ENCODE measurements around the gene NT5DC4.

NT5DC4 gene

DNA sequence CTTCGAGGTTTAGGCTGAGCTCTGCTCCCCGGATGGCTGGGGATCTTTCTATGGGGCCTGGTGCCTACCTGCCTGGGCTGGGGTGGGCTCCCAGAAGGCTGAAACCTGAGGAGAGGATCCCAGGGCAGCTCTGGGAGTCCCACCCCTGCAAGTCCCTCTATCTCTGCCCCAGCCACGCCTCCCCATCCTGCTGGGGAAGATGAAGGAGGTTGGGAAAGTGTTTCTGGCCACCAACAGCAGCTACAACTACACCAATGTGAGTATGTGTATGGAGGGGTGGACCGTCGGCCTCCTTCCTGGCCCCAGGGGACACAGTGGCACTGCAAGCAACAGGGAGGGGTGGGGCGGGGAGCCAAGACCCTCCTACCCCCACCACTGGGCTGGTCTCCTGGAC, 2.7 kb downstream of the NT5DC4 start:
- no peak for DNase-seq (ENCODE audit: low read depth in 2 of 2)

DNA sequence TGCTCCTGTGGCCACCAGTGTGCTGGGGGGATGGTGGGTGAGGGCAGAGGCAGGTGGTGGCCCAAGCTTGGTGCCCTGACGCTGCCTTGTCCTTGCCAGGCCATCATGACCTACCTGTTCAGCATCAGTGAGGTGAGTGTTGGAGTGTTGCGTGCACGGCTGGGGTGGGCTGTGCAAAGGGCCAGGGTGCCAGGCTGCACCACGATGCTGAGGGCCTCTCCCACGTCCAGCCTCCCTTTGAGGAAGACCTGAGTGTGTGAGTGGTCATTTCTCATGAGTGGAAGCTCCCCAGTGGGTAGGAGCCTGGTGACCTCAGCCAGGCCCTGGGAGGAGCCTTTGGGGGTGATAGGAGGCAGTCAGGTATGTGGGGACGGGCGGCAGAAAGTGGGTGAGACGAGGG, 3.2 kb downstream of the NT5DC4 start:
- no peak for DNase-seq (ENCODE audit: low read depth in 2 of 2)

DNA sequence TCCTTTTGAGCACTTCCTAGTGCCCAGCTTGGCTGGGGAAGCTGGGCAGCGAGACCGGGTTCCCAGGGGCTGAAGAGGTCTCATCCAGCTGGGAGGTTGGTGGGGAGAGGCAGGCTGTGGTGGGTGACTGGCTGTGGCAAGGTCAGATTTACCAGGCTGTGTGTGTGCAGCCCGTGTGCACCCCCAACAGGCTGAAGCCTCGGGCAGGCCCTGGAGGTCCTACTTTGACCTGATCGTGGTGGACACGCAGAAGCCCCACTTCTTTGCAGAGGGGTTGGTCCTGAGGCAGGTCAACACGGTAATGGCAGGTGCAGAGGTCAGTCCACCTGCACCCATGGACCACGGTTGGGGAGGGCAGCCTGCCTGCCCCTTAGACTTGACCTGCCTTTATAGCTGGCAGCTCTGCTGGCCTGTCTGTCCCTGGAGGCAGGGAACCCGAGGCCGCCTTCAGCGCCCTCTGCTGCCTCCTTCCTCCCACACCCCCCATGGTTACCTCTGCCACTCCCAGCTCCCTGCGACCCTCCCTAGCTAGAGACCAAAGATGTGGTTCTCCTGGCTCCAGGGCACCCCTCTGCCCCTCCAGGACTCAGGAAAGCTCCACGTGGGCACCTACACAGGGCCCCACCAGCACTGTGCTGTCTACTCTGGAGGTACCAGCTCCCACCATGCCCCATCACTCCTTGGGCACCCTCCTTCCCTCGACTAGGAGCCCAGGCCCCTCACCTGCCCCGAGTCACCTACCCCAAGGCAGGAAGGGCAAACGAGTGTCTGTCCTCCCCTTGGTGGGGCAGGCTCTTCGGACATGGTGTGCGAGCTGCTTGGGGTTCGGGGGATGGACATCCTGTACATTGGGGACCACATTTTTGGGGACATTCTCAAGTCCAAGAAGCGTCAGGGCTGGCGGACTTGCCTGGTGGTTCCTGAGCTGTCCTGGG, 4.0 kb downstream of the NT5DC4 start:
- no peak for DNase-seq (ENCODE audit: low read depth in 2 of 2)

DNA sequence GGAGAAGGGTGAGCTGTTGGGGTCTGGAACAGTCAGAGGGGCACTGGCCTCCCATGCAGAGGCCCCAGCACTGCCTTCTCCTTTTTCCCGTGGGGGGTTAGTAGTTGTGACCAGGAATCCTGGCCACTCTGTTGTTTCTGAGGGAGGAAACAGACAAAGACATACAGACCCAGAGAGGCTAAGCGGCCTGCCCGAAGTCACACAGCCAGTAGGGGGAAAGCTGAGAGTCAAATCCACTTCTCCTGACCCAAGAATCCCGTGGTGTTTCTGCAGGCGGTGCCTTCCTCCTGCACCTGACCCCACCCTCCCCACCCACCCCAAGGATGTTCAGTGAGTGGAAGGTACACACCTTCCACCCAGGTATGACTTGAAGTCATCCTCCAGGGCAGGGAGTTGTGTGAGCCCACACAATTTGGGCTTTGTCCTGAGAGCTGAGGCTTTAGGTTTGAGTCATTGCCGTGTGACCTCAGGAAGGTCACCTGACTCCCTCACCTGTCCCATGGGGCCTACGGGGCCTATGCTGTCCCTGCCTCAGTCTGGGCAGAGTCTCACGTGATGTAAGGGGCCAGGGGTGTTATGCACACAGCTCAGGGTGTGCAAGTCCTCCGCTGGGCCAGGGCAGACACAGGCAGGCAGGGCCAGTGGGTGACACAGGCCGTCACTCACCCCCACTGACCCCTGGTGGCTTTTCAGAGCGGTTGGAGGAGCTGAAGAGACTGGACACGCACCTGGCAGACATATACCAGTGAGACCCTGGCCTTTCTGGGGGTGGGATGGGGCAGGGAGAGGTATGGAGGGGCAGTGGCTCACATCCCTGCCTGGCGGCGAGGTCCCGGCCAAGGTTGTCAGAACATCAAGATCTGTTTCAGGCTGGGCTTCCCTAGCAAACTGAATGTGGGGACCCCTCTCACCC, 5.0 kb downstream of the NT5DC4 start:
- DNase-seq (ENCODE audit: low read depth in 2 of 2): no peak

DNA sequence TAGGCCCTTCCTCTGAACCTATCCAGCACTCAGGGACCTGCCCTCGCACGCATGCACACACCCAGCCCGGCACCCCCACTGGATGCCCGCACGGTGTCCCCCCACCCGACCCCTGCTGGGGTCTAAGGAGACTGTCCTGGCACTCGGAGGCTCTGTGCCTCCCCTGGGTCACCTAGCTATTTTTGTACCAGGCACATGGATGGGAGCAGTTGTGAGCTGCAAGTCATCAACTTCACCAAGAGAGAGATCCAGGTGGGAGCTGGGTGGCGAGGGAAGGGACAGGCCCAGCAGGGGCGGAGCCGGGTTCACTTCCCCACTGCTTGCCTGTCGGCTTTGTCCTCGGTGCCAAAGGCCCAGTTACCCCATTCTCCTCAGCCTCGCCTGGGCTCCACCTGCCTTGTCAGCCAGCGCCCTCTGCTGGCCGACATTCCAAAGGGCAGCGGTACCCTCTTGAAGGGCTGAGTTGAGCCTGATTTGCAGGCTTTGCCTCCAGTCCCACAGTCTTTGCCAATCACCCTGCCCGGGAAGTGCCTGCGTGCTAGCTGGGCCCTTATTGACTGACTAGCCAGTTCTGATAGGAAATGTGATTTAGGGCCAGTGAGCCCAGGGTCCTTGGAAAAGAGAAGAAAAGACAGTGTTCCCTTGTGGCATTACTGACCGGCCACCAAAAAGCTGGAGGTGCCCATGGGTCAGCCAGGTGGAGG, 5.8 kb downstream of the NT5DC4 start:
- DNase-seq (ENCODE audit: low read depth in 2 of 2): peak; percentile 80 to 83

DNA sequence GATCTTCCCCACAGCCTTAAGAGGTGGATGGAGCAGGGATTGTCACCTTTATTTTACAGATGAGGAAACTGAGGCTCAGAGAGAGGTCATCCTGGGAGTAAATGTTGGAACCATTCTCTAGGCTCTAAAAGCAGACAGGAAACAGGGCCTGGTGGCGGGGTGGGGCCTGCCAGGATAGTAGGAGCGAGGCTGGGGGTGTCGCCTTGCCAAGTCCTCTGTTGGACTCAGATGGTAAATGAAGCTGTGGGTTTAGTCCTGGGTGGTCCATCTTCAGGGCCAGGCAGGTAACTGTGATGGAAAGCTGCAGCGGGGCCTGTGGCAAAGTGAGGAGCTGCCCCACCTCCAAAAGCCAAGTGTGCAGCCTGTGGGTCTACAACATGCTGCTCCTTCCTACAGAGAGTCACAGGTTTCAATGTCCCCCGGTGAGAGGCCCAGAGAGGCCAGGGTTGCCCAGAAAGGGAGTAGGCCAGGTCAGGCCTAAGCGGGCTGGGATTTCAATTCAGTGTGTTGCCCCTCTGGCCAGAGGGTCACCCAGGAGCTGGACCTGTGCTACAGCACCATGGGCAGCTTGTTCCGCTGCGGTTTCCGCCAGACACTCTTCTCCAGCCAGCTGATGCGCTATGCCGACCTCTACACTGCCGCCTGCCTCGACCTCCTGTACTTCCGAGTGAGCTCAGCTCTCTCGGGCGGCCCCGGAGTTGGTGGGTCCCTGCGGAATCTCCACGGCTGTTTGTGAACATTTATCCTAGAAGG, 6.6 kb downstream of the NT5DC4 start:
- no peak for DNase-seq (ENCODE audit: low read depth in 2 of 2)

DNA sequence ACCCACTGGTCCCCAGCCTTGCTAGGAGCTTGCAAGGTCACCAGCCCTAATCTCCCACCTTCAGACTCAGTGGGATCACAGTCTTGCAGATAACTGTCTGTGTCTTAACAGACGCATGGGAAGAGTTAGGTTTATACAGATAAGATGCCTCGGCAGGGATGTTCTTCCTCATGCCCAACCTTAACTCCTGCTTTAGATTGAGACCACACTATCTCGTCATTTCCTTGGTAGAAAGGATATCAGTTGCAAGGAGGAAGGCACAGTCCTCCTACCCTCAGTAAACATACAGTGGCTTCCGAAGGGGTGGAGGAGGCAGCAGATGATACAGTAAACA, 7.2 kb downstream of the NT5DC4 start:
- no peak for DNase-seq (ENCODE audit: low read depth in 2 of 2)

DNA sequence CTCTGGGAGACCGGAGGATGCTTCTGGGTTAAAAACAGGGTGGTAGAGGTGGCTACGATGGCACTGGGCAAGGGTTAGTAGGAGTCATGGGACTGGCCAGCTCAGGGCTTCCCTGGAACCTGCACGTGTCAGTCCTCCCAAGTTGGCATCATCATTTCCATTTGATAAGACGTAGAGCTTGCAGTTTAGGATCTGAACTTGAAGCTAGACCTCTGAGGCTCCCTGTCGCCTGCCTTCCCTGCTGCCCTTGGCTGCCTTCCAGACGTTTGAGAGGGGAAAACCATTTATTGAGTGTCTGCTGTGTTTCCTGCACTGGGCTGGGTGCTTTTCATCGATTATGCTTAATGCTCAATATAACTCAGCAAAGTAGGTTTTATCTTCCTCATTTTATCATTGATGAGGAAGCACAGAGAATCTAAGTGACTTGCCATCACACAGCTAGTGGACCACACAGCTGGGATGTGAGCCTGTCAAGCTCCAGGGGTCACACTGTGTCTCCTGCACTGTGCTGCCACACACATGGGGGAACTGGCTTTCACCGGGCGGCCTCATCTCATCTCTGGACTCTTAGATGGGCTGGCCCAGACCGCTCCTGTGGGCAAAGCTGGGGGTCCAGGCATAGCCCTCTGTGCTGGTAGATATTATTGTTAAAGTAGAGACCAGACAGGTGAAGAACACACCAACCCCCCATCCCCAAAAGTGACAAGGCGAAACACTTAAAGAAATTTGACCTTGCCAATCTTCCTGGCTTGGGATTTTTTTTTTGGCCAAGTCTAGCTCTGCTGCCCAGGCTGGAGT, 7.8 kb downstream of the NT5DC4 start:
- DNase-seq (ENCODE audit: low read depth in 2 of 2): no peak

DNA sequence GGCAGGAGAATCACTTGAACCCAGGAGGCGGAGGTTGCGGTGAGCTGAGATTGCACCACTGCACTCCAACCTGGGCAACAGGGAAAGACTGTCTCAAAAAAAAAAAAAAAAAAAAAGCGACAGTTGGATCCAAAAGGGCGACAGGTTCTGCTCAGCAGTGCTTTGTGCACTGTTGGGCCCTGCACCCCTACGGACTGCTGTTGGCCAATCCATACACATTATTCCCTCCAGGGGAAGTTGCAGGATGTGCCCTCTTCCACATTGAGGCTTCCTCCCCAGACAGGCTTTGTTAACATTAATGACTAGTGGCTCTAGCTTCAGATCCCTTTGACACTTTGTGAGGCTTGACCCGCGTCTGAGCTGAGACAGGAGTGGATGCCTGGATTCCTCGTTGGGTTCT, 9.4 kb downstream of the NT5DC4 start:
- DNase-seq (ENCODE audit: low read depth in 2 of 2): no peak

DNA sequence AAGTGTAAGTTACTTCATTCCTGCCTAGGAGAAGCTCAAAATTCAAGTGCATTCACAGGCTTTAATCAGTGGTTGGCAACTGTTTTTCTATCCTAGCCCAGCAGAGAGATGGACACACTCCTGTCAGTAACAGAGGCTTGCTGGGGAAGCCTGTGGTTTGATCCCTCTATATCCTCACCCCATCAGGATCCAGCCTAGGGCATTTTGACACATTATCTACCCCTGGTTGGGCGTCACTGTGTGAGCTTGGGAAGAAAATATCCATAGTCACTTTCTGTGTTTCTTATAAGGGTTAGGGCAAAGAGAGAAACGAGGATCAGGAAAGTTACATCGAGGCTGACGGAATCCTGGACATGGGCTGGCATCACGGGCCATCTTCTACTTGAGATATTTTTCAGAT, 10.0 kb downstream of the NT5DC4 start:
- no peak for DNase-seq (ENCODE audit: low read depth in 2 of 2)

DNA sequence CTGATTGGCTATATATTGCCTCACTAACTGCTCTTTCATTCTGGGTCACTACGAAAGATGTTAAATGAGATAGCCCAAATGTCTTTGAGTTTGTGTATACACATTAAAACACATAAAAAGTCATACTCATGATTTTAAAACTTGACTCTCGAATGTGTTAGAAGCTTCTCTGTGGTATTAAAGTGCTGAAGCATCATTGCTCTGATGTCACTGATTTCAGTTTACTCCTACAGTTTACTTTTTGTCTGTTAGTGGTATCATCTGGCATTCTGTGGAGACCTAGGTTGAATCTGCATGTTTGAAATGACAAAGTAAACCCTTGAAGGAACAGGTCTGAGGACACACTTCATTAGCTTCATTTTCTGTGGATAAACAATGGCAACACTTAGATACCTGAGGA, 10.7 kb downstream of the NT5DC4 start:
- DNase-seq (ENCODE audit: low read depth in 2 of 2): no peak

DNA sequence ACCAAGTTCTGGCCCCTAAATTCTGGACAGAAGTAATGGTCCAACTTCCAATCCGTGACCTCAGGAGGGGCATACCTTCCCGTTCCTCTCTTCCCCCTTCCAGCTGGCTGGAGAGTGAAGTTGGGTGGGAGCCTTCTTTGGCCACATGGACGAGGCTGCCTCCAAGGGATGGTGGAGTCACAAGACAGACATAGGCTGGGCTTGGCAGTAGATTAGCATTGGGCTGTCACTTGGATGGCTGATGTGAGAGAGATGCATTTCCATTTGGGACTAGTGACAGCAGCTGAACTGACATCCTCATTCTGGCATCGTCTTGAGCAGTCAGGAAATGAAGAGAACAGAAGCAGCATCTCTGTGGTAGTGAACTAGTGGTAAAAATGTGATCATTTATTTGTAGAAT, 12.6 kb downstream of the NT5DC4 start:
- DNase-seq (ENCODE audit: low read depth in 2 of 2): no peak

DNA sequence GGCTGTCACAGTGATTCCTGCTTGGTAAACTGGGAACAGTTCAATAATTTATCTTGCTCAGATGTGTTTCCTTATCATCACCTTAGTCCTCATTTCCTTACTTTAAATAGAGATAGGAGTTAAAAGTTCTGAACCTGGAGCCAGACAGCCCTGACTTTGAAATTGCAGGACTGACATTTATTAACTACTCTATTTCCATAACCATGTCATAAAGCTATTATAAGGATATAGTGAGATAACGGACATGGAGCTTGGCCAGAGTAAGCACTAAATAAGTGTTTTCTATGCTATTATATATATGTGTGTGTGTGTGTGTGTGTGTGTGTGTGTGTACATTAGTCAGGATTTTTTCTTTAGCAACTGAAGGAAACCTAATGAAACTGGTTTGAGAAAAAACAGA, 13.1 kb downstream of the NT5DC4 start:
- no peak for DNase-seq (ENCODE audit: low read depth in 2 of 2)

DNA sequence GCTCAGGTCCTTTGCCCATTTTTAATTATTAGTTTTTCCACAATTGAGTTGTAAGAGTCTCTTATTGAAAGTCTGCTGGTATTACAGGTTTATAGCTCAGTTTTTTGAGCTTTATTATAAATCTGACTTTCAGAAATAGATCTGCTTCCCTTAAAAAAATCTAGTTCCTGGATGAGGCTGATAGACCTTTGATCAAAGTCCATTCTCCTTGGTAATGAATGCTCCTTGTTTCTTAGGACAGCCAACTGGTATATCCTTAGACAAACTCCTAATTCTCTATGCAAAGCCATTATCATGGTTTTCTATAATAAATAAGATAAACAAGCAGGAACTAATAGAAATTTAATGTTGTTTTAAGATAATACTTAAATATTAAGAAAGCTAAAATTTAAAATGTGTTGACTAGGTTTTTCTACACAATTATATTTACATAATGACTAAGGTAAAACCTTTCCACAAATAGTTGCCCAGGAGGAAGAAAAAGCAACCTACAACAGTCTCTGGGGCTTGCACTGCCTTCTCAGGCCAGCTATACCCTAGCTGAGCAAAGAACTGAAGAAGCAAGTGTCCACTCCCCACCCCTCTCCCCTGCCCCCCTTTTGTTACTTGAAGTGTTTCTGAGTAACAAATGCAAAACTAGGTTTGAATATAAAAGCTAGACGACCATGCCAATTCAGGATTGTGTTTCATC, 16.9 kb downstream of the NT5DC4 start:
- DNase-seq (ENCODE audit: low read depth in 2 of 2): no peak

DNA sequence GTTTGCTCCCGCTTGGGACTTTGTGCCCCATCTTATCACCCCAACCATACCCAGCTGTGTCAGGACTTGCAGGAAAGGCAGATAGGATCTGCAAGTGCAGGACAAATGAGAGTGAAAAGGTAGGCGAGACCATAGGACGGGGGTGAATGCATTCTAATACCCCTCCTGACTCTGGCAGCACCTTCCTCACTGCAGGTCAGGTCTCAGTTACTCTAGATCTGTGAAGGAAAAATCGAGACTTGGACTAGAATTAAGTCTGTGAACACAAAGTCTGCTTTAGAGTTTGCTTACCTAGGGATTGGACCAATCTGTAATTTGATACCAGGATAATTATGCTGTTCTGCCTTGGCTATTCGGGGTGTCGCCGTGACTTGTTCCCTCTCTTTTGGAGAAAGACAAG, 19.7 kb downstream of the NT5DC4 start:
- no peak for DNase-seq (ENCODE audit: low read depth in 2 of 2)

DNA sequence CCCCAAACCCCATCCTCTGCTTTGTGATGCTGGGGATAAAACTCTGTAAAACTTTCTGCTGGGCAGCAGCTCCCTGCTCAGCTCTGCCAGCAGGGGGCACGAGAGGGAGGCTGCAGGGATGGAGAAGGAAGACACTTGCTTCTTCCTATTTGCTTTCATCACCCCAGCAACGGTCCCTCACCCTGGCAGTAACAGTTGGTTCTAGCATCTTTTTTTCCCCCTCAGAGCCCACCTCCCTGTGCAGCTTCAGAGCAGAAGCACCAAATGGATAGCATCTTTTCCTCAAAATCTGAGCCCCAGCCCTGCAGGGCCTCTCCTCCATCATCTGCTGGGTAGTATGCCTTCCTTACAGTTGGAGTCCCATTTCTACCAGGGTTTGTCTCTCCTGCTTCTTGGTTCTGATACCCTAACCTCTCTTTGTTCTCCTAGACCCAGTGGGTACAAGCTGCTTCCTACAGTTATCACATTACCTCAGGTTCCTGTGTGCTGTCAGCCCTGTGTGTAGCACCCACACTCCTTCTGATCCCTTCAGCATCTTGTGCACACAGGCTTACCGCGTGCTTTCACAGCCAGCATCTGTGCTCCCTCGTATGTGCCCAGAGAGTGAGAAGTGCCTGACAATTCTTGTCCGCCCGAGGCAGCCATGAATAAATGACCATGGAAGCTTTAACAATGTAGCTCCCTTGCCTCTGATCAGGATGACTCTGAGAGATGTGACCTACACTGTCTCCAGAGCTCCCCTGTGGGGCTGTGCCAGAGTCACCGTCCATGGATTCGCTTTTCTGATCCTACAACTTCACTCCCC, 29.1 kb downstream of the NT5DC4 start:
- peak; percentile 57 to 81 for DNase-seq (ENCODE audit: low read depth in 2 of 2)

DNA sequence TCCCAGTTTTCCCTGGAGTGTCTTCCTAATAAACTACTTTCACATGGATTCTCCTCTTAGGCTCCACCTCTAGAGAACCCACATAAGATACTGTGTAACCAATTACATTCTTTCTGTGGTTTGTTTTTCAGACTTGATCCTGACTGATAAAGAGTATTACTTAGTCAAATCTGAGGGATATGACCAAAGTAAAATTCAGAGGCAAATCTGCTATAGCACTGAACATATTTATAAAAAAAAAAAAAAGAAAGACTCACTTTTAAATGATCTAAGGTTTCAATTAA, 29.7 kb downstream of the NT5DC4 start:
- no peak for DNase-seq (ENCODE audit: low read depth in 2 of 2)

DNA sequence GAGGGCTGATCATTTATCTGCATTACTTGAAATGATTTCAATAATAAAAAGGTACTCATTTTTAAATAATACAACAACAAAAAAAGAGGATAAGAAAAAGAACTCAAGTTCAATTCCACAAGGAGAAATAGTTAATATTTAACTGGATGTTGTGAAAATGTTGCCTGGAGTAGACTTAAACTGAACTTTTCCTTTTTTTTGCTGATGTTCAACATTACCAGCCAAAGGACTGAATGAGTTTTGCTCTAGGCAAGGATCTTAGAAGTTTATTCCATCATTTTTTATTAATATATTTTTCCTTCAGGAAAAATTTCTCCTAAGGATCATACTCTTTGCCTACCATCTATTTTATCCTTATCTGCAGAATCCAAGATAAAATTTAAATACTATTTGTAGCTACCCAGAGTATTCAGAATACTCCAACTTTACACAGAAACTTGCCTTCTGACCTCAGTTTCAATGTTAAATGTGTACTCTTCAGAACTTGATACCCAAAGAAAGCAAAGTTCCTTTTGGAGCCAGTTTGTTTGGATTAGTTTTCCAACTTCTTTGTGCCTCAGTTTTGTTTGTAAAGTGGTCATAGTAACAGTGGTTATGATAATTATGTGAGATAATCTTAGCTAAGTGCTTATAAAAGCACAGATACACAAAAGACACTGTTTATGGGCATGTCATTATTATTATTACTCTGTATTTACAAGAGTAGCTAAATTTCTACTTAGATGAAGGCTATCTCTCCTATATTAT, 30.8 kb downstream of the NT5DC4 start:
- no peak for DNase-seq (ENCODE audit: low read depth in 2 of 2)

DNA sequence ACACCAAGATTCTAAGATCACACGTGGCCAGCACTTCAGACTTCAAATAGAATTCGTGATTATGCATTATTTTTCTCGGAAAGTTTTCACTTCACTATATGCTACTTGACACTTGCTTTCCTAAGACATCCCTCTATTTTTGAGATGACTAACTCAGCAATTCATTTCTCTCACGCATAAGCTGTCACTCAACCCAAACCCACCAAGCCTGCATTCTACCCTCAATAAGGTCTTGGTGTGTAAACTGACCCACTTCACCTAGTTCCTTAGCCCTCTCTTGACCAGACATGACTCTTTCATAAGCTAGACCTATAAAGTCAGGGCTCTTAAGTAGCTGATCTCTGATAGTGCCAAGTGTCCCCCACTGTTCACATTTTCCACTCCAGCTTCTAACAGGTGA, 31.8 kb downstream of the NT5DC4 start:
- DNase-seq (ENCODE audit: low read depth in 2 of 2): no peak
